HepG2 (cell line): Measurements from ENCODE around the gene MRPL2. TPM values are rescaled to one million over a fixed set of nuclear protein-coding genes. Genes with fewer than 3 reads are reported as not detected.

Experiments
- ATF7-NPFF ChIP-seq: sonication (generic); formaldehyde crosslinking; IDR thresholded peaks from 2 replicates; pipeline ENCODE4 v1.8.1; 2023; ENCODE audit warnings: mild to moderate bottlenecking, low read depth, missing genetic modification reagents, moderate library complexity
- CHD2 ChIP-seq: IDR thresholded peaks from 2 replicates; pipeline ENCODE4 v1.6.1; 2011; ENCODE audit warnings: low read depth, low read length, improper control_type of control experiment
- ELF3 ChIP-seq: IDR thresholded peaks from 2 replicates; pipeline ENCODE4 v1.6.1; 2016; ENCODE audit warnings: missing genetic modification reagents, missing compliant biosample characterization
- ESRRA ChIP-seq: sonication (generic); formaldehyde crosslinking; IDR thresholded peaks from 2 replicates; pipeline ENCODE4 v1.5.1; 2020; ENCODE audit warnings: mild to moderate bottlenecking, low read depth, missing genetic modification reagents
- FOSL2 ChIP-seq: sonication (generic); formaldehyde crosslinking; IDR thresholded peaks from 2 replicates; pipeline ENCODE4 v1.4.0; 2020; ENCODE audit warnings: missing genetic modification reagents
- IKZF5 ChIP-seq: IDR thresholded peaks from 2 replicates; pipeline ENCODE4 v1.6.1; 2018; ENCODE audit warnings: missing genetic modification reagents, mild to moderate bottlenecking, missing compliant biosample characterization
- ISX ChIP-seq: sonication (generic); formaldehyde crosslinking; conservative IDR thresholded peaks from 2 replicates; pipeline ENCODE4 v1.5.0; 2020; ENCODE audit warnings: missing genetic modification reagents
- KLF16 ChIP-seq, 2 experiments: sonication (generic) in 1 of 2; formaldehyde crosslinking in 1 of 2; IDR thresholded peaks; 2 replicates each; pipeline versions ENCODE4 v1.6.1 to v1.8.0; 2016 to 2023; ENCODE audit warnings: missing genetic modification reagents in 2 of 2, missing compliant biosample characterization in 1 of 2
- LRRFIP1 ChIP-seq: sonication (generic); formaldehyde crosslinking; conservative IDR thresholded peaks from 2 replicates; pipeline ENCODE4 v1.4.0; 2020; ENCODE audit warnings: missing genetic modification reagents
- MAZ ChIP-seq, 2 experiments: sonication (generic) in 1 of 2; formaldehyde crosslinking in 1 of 2; IDR thresholded peaks; 2 replicates each; pipeline versions ENCODE4 v1.5.0 to v1.6.1; 2012 to 2020; ENCODE audit warnings: low read depth in 2 of 2, mild to moderate bottlenecking in 2 of 2, borderline replicate concordance in 1 of 2, improper control_type of control experiment in 1 of 2, low read length in 1 of 2, missing genetic modification reagents in 1 of 2, moderate library complexity in 1 of 2
- MED8 ChIP-seq: sonication (generic); formaldehyde crosslinking; IDR thresholded peaks from 2 replicates; pipeline ENCODE4 v1.8.1; 2023; ENCODE audit warnings: mild to moderate bottlenecking, missing genetic modification reagents; ENCODE audit not compliant: insufficient replicate concordance
- PHF8 ChIP-seq: sonication (generic); formaldehyde crosslinking; IDR thresholded peaks from 2 replicates; pipeline ENCODE4 v1.5.0; 2020; ENCODE audit warnings: missing genetic modification reagents
- RXRB ChIP-seq: IDR thresholded peaks from 2 replicates; pipeline ENCODE4 v1.6.1; 2016; ENCODE audit warnings: borderline replicate concordance, missing genetic modification reagents, missing compliant biosample characterization
- ZNF30 ChIP-seq: sonication (generic); formaldehyde crosslinking; IDR thresholded peaks from 2 replicates; pipeline ENCODE4 v1.5.0; 2020; ENCODE audit warnings: mild to moderate bottlenecking, missing genetic modification reagents
- ZNF775 ChIP-seq: sonication (generic); formaldehyde crosslinking; IDR thresholded peaks from 2 replicates; pipeline ENCODE4 v1.4.0; 2020; ENCODE audit warnings: missing genetic modification reagents, mild to moderate bottlenecking, moderate library complexity, borderline replicate concordance
- ZSCAN20 ChIP-seq: sonication (generic); formaldehyde crosslinking; IDR thresholded peaks from 2 replicates; pipeline ENCODE4 v1.4.0; 2020; ENCODE audit warnings: missing genetic modification reagents, mild to moderate bottlenecking, borderline replicate concordance
- ZSCAN5A ChIP-seq: sonication (generic); formaldehyde crosslinking; IDR thresholded peaks from 2 replicates; pipeline ENCODE4 v1.8.0; 2022; ENCODE audit warnings: mild to moderate bottlenecking, missing genetic modification reagents, borderline replicate concordance
- polyA plus RNA-seq, 8 experiments: library from polyadenylated mRNA; depleted of rRNA in 3 of 8; stranded (reverse) in 7 of 8; unstranded in 1 of 8; fragments of >200 nt; fragmentation: Illumina TruSeq in 4 of 8; extraction: Trizol in 4 of 8; gene quantifications; 2 replicates each; pipeline versions ENCODE4 v1.2.1 to v1.2.3, GENCODE V29; 2011 to 2016; ENCODE audit warnings: low read depth in 4 of 8, missing spikeins in 1 of 8, mixed read lengths in 1 of 8; ENCODE audit not compliant: insufficient read depth in 1 of 8
- total RNA-seq, 5 experiments: library from RNA; depleted of rRNA; stranded (reverse); fragments of >200 nt; fragmentation: Illumina TruSeq; extraction: Trizol; gene quantifications; 2 replicates each; pipeline ENCODE4 v1.2.3, GENCODE V29; 2016; ENCODE audit warnings: low read depth in 1 of 5

Gene MRPL2
- total and polyA plus RNA-seq, 2 of the 13 experiments (the other 11 are each of a cell fraction or from before 2014, with no cell fraction given): 56.8 to 65.6 TPM

GRCh38 chr6:43076464-43077332 is 17.5 kb upstream of the MRPL2 start (continued):
- TF ChIP-seq LRRFIP1 (CRISPR knock-in tag) (no peak), ZNF30 (CRISPR knock-in tag) (0 out of 2 replicates have a peak, but pooled peaks have one; percentile 25), KLF16 (CRISPR knock-in tag; IDR thresholded peaks at IDR 0.05) (0 out of 4 replicates have a peak, but pooled peaks of 1 of the 2 experiments have one; percentile 59), MED8 (CRISPR knock-in tag) (peak; percentile 19), ZSCAN20 (0 out of 2 replicates have a peak, but pooled peaks have one; percentile 67), RXRB (CRISPR knock-in tag) (peak; percentile 12; the same call in 1 of the 2 replicates), PHF8 (CRISPR knock-in tag) (peak; percentile 74), ZSCAN5A (CRISPR knock-in tag) (0 out of 2 replicates have a peak, but pooled peaks have one; percentile 51), ESRRA (CRISPR knock-in tag) (no peak), IKZF5 (peak; percentile 23; the same call in 1 of the 2 replicates), ZNF775 (CRISPR knock-in tag) (0 out of 2 replicates have a peak, but pooled peaks have one; percentile 22), ISX (0 out of 2 replicates have a peak, but pooled peaks have one; percentile 39), MAZ (IDR thresholded peaks at IDR 0.05; ENCODE audit: borderline replicate concordance, low read depth, low read length) (no peak), MAZ (CRISPR knock-in tag; IDR thresholded peaks at IDR 0.05; ENCODE audit: low read depth) (peak; percentile 53), ELF3 (CRISPR knock-in tag) (no peak), CHD2 (no peak), FOSL2 (CRISPR knock-in tag) (peak; percentile 71), ATF7-NPFF (0 out of 2 replicates have a peak, but pooled peaks have one; percentile 15)
